T-helper 22 cell (primary cell): ENCODE data around the gene RAD51B.

Experiments used
- DNase-seq: peaks from one replicate; pipeline ENCODE4 v3.0.0-alpha.2; 2020; ENCODE audit warnings: low read depth

Gene RAD51B

DNA sequence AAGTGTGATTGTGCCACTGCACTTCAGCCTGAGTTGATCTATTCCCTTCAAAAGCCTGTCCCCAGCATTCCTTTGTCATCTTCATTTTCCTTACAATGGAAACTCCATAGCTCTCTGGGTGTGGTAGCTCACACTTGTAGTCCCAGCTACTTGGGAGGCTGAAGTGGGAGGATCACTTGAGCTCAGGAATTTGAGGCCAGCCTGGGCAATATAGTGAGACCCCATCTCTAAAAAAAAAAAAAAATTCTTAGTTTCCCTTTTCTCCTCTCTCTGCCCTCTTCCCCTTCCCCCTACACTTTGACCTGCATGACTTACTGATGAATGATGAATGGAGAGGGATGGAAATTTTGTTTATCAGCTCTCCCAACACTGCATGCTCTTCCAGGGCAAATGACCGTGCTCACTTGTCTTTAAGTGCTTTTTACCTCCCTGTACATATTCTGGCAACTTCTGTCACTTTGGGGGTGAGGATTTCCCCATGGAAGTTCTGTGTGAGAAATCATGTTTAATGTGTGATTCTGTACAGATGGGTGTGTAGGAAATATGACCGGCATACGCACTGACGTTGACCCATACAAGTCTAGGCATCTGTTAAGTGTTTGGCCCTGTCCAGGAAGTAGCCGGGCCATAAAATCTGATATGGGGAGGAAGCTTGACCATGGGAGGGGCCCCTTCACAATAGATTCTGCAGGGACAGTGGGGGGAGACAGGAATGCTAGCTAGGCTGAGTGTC lies 907.9 kb downstream of the RAD51B start:
- no peak for DNase-seq

DNA sequence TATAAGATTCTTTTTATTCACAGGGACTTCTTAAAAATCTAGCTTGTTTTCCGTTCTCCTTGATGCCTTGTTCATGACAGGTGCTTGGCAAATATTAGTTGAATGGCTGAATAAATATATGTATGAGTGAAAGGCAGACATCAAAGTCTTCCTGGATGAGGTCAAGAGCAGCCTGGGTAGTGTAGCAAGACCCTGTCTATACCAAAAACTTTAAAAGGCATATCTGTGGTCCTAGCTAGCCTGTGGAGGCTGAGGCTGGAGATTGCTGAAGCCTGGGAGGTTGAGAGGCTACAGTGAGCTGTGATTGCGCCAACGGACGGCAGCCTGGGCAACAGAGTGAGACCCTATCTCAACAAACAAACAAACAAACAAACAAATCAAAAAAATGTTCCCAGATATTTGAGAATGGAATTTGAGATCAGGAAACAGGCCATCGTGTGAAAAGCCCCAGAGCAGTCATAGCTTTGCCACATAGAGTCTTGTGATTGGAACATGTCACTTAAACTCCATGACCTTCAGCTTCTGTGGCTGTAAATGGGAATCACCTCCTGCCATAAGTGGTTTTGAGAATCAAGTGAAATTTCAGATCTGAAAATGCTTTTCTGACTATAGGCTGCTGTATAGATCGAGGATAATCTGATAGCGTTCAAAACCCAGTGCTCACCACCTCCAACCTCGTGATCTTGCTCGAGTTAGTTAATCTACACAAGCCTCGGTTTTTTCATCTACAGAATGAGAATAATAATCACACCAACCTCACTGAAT lies 908.9 kb downstream of the RAD51B start:
- DNase-seq, result no peak

DNA sequence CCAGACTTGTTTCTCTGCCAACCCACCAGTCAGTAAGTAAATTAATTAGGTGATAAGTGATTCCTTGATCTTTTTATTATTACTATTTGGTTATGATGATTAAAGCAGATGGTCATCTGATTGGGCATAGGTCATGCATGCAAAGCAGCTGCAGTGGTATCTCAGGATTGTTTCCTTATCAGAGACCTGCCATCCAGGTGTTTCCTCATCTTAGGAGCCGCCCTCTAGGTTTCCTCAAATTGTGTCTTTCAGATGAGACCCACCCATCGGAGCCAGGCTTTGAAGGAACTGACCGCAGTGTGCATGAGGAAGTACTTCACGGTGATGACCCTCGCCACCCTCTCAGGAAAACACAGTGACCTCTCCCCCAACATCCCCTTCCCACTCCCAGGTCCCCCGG lies 910.0 kb downstream of the RAD51B start:
- DNase-seq, result no peak

- DNase-seq, result no peak
Measured at GRCh38 chr14:68730348-68730747, 910.8 kb downstream of the RAD51B start.

- no peak for DNase-seq
Measured at GRCh38 chr14:68730811-68731425, 911.3 kb downstream of the RAD51B start.

GRCh38 chr14:68733086-68733914 lies 913.7 kb downstream of the RAD51B start:
- no peak for DNase-seq

GRCh38 chr14:68734231-68734732 lies 914.7 kb downstream of the RAD51B start:
- peak; percentile 24 for DNase-seq

- no peak for DNase-seq
Measured at GRCh38 chr14:68735856-68736255, 916.3 kb downstream of the RAD51B start.

DNA sequence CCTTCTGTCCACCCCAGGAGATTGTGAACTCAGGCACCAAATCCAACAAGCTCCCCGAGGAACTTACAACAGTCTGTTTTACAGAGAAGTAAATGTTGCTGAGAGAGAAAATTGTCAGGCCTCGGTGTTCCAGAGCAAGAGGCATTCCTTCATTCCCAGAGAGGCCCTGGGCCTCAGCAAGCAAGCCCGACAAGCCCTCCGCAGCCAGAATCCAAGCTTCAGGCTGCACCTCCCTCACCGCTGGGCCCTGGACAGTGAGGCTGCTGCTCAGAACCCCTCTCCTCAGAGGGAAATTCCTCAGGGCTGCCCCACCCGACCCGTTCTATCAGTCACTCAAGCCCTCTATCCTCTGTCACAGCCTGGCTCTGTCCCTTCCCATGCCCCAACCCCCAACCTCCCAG lies 916.9 kb downstream of the RAD51B start:
- DNase-seq, result no peak

- no peak for DNase-seq
Measured at GRCh38 chr14:68737086-68737485, 917.5 kb downstream of the RAD51B start.

GRCh38 chr14:68738559-68738958 lies 919.0 kb downstream of the RAD51B start:
- no peak for DNase-seq

GRCh38 chr14:68739701-68740100 lies 920.1 kb downstream of the RAD51B start:
- no peak for DNase-seq

DNA sequence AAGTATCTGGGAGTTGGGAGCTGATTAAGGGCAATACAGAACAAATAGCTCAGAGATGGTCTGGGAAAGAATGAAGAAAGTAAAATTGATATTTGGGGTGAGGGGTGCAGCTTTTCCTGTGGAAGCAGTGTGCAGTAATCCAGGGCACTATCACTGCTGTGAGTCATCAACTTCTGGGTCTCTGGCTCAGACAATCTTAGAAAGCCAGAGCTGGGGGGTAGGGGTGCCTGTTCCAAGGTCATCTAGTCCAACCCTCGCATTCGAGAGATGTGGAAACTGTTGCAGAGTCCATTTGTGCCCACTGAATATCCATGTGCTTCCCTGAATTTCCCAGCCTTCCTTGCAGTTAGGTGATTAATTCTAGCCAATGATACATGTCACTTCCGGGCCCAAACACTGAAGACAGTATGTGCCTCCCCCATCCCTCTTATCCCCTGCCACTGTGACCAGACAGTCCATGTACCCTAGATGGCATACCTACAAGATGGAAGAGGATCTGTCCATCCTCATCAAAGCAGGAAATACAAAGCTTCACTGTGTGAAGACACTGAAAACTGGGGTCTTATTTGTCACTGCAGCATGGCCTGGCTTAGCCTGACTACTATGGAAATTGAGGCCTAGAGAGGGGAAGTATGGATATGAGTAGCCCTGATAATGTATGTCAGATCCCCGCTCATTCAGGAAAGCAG lies 921.4 kb downstream of the RAD51B start:
- DNase-seq, result no peak

DNA sequence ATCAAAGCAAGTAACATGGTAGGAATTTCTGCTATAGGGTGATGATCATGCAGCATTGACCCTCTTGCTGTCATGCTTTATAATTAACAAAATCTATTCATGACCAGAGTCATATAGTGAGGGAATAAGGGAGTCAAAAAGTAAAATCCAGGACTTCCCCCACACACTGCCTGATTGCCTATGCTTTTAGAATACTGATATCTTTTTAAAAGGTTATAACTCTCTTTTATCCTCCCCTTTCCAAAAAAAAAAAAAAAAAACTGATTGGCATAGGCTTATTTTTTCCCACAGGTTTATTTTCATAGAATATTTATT lies 921.9 kb downstream of the RAD51B start:
- DNase-seq, result no peak

DNA sequence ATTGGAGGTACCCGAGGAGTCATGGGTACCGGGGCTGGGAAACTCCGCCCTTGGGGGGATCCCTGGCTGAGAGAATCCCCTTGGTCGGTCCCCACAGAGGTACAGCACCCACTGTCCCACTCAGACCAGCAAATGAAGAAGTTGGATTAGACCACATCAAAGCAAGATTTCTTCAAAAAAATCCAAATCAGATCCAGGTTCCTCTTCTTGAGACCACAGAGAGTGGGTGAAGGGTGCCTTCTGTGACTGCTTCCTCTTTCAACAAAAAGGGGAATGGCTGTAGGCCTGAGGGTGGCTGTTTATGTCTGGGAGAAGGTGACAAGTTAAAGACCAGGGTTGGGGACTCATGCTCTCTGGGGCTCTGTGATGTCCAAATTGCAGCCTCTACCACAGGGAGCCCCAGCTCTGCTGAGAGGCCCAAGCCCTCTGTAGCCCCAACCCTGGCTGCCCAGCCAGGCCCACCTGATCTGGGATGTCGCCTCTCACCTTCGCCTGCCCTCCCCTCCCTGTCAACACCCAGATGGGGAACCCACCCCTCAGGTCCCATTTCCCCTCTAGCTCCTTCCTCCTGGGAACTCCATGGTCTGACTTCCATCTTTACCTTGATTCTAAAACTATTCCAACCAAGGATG lies 922.4 kb downstream of the RAD51B start:
- no peak for DNase-seq

- DNase-seq, result no peak
Measured at GRCh38 chr14:68744613-68745012, 925.0 kb downstream of the RAD51B start.

DNA sequence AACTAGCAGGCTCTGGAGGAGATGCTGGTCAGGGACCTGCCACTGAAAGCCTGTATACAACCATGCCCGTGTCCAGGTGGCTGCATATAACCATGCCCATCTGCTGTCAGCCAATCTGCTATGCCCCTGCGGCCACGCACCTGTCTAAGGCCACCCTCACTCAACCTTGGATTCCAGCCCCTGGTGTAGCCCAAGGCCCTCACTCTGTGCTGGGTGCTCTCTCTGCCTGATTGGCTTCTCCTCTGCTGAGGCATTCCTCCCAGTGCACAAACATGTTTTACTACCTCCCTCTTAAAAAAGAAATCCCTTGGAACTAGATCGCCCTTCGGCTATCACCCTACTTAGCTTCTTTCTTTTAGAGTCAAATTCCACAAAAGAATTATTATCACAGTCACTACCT lies 927.8 kb downstream of the RAD51B start:
- no peak for DNase-seq

GRCh38 chr14:68748260-68748659 lies 928.7 kb downstream of the RAD51B start:
- no peak for DNase-seq

DNA sequence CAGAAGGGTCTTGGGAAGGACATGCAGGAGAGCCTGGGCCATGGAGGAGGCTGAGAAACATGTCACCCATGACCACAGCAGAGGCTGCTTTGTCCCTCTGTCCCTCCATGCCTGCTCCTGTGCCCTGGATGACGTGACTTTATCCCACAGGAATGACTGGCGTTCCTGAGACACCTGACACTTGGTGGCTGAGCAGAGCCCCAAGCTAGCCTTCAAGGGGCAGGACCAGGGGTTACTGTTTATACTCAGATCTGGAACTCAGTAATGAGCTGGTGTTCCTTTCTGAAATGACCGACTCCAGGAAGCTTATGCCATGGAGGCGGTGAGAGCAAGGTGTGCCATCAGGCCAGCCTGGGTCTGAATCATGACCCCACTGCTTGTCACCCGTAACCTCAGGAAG lies 929.1 kb downstream of the RAD51B start:
- DNase-seq, result no peak

DNA sequence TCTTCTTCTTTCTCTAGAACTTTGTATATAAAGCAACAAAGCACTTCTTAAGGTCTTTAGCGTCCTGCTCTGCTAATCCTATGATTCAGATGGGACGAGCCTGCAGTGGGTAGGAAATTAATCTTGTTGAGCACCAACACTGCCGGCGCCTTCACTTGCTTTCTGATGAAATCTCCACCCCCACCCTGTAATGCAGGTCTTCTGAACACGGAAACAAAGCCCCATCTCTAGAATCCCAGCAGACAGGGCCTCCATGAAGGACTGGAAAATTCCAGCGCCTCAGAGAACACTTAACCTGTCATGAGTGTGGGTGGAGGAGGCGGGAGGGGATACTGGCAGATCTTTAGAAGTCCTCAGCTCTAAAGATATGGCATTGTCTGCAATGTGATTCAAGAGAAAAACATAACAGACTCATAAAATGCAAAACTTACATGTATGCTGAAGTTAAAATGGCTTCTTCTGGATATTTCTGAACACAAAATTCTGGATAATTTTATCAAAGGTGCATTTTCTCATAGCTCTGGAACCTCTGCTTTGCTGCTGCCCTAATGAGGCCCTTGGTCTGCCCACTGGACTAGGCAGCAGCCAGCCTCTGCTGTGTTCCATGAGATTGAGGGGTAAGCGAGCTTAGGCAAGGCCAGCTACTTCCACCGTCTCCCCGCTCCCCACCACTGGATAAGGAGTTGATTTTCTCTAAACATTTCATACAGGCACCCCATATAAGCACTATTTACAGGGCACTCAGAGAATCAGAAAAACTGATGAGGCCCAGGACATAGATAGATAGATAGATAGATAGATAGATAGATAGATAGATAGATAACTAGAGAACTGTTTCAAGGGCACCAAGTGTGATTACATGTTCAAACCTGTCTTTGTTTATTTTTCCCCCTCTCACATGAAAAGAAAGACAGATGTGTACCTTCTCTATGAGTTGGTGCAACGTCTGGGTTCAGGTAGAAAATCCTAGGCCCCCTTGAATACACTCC lies 930.2 kb downstream of the RAD51B start:
- DNase-seq, result no peak
